Esophagus (tissue), 2 donors: ENCODE results near the gene MAP2K5. TPM values are rescaled to one million over a fixed set of nuclear protein-coding genes. Genes with fewer than 3 reads are reported as not detected.
"Not testable (repeated sequence)": the region's sequence is repeated elsewhere in the genome, so short reads cannot be mapped to it uniquely, and the experiment has no call there.

Source experiments
- H3K27ac ChIP-seq, 2 donors: one replicate each; pipeline ENCODE4 v1.5.1; 2013; ENCODE audit warnings: low read depth in 2 of 2, mild to moderate bottlenecking in 2 of 2, inconsistent platforms in 1 of 2, low read length in 1 of 2, moderate library complexity in 1 of 2
- H3K27me3 ChIP-seq, 2 donors: one replicate each; pipeline ENCODE4 v1.6.1; 2013; ENCODE audit warnings: low read length in 2 of 2, control low read depth in 1 of 2, mild to moderate bottlenecking in 1 of 2; ENCODE audit not compliant: insufficient read depth in 2 of 2, control insufficient read depth in 1 of 2
- H3K36me3 ChIP-seq, 2 donors: one replicate each; pipeline ENCODE4 v1.6.1; 2013; ENCODE audit warnings: low read length in 1 of 2; ENCODE audit not compliant: control insufficient read depth in 2 of 2, insufficient read depth in 2 of 2
- H3K4me1 ChIP-seq, 2 donors: one replicate each; pipeline ENCODE4 v1.6.1; 2013; ENCODE audit warnings: low read length in 1 of 2; ENCODE audit not compliant: control insufficient read depth in 2 of 2, insufficient read depth in 2 of 2
- H3K4me3 ChIP-seq, 2 donors: one replicate each; pipeline ENCODE4 v1.5.1; 2013; ENCODE audit warnings: low read length in 2 of 2, mild to moderate bottlenecking in 2 of 2, low read depth in 1 of 2, moderate library complexity in 1 of 2
- H3K9me3 ChIP-seq, 2 donors: one replicate each; pipeline ENCODE4 v1.6.1; 2013; ENCODE audit warnings: mild to moderate bottlenecking in 2 of 2, low read depth in 1 of 2, low read length in 1 of 2, moderate library complexity in 1 of 2; ENCODE audit not compliant: control insufficient read depth in 2 of 2, insufficient read depth in 1 of 2
- WGBS, 2 donors: extraction: QIAGEN DNeasy Blood & Tissue Kit; methylation state at CpG; one replicate each; pipeline ENCODE4 v1.1.7; 2013; 5-methylcytosine and 5-hydroxymethylcytosine counted together
- polyA plus RNA-seq, 2 donors: library from polyadenylated mRNA; stranded (reverse); fragments of 200-250 nt; gene quantifications; one replicate each; pipeline ENCODE4 v1.2.3, GENCODE V29; 2013
- donor health status: healthy with polysubstance abuse.
- donor health status: Bipolar disorder and iron deficiency.

MAP2K5 gene
- polyA plus RNA-seq, 2 donors: 3.2 to 5.0 TPM

- Histone ChIP-seq H3K27me3 (no peaks in the 10 kb centered on the region), H3K27ac (no peak overlapping the region), H3K4me3 (no peak overlapping the region), H3K4me1 (no peaks in the 10 kb centered on the region), H3K9me3 (no peaks in the 10 kb centered on the region), H3K36me3 (no peaks in the 10 kb centered on the region)
- 89 to 94% methylated on average over 2 of the region's 2 CpGs for WGBS, 2 donors
Observed at GRCh38 chr15:67660874-67661606, 118.5 kb downstream of the MAP2K5 start.

DNA sequence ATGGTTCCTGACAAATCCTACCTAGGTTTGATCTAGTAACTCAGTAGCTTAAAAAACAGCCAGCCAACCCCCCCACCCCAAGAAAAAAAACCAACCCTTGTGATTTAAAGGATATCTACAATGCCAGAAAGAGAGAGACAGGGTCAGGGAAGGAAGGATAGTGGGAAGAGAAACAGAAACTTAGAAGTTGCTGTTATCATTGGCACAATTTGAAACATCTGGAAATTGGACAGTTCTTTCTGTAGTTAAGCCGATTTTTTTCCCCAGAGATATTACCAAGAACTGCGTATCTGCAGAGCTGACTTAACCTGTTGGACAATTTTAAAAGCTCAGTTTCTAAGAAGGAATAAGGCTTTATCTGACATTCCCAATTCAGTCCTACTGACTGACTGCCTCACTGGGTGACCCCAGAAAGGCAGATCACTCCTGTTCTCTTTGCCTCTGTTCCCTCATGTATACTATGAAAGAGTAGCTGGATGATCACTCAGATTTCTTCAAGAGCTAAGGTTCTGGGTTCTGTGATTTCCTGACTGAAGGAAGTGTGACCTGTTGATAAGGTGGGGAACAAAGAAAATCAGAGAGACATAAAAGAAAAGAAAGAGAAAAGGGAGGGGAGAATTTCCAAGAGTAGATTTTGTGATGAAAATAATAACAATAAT lies 128.3 kb downstream of the MAP2K5 start:
- H3K36me3 ChIP-seq: no peaks in the 10 kb centered on the region
- no peaks in the 10 kb centered on the region for H3K4me1 ChIP-seq
- H3K9me3 ChIP-seq: no peaks in the 10 kb centered on the region
- 70 to 78% methylated on average over 2 of the region's 2 CpGs for WGBS, 2 donors
- no peak overlapping the region for H3K4me3 ChIP-seq
- H3K27ac ChIP-seq: no peak overlapping the region
- H3K27me3 ChIP-seq: no peaks in the 10 kb centered on the region

DNA sequence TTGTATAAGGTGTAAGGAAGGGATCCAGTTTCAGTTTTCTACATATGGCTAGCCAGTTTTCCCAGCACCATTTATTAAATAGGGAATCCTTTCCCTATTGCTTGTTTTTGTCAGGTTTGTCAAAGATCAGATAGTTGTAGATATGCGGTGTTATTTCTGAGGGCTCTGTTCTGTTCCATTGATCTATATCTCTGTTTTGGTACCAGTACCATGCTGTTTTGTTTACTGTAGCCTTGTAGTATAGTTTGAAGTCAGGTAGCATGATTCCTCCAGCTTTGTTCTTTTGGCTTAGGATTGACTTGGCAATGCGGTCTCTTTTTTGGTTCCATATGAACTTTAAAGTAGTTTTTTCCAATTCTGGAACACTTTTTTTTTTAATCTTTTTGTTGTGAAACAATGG lies 130.3 kb downstream of the MAP2K5 start:
- H3K4me3 ChIP-seq, H3K27me3 ChIP-seq, H3K4me1 ChIP-seq, H3K36me3 ChIP-seq, H3K27ac ChIP-seq, H3K9me3 ChIP-seq: not testable (repeated sequence)
- WGBS, 2 donors: 92 to 97% methylated on average over 1 of the region's 2 CpGs

DNA sequence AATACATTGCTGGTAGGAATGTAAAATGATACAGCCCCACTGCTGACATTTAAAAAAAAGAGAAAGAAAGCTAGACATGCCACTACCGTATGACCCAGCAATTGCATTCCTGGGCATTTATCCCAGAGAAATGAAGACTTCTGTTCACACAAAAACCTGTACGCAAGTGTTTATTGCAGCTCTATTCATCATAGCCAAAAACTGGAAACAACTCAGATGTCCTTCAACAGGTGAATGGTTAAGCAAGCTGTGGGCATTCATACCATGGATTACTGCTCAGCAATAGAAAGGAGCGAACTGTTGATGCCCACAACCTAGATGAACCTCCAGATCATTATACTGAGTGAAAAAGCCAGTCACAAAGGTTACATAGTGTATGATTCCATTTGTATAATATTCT lies 132.5 kb downstream of the MAP2K5 start:
- WGBS, 2 donors: 86 to 94% methylated on average over 3 of the region's 3 CpGs
- Histone ChIP-seq H3K9me3 (no peaks in the 10 kb centered on the region), H3K4me1 (no peaks in the 10 kb centered on the region), H3K27ac (no peak overlapping the region), H3K4me3 (no peak overlapping the region), H3K27me3 (no peaks in the 10 kb centered on the region), H3K36me3 (no peaks in the 10 kb centered on the region)

- no peak overlapping the region for H3K27ac ChIP-seq
Observed at GRCh38 chr15:67678089-67678488, 135.6 kb downstream of the MAP2K5 start.

DNA sequence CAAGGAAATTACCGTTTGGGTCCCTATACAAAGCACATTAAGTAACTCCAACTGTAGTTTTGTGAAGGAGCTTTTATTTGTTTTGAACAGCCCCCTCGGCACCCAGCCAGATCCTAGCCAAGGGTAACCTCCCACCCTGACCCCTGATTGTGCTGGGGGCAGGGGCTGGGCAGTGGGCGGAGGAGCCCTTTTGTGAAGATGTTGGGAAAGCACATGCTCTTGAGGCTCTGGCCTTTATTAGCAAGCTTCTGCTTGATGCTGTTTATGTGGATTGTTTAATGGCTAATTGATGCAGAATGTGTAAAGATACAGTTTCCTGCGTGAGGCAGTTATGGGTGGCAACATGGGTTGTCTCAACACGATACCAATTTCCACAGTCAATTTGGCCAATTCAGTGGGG lies 136.5 kb downstream of the MAP2K5 start:
- peaks cover 2 to 3% of the 10 kb centered on the region in 2 donors for H3K9me3 ChIP-seq
- WGBS, 2 donors: 90 to 94% methylated on average over 5 of the region's 5 CpGs
- H3K4me1 ChIP-seq: no peaks in the 10 kb centered on the region
- H3K4me3 ChIP-seq: no peak overlapping the region
- no peaks in the 10 kb centered on the region for H3K27me3 ChIP-seq
- no peaks in the 10 kb centered on the region for H3K36me3 ChIP-seq
- no peak overlapping the region for H3K27ac ChIP-seq

More at GRCh38 chr15:67678089-67678488, 135.6 kb downstream of the MAP2K5 start:
- 95 to 98% methylated on average over 2 of the region's 2 CpGs for WGBS, 2 donors
- Histone ChIP-seq H3K4me3 (no peak overlapping the region), H3K4me1 (no peaks in the 10 kb centered on the region), H3K36me3 (no peaks in the 10 kb centered on the region), H3K9me3 (peaks cover 0 to 2% of the 10 kb centered on the region in 2 donors), H3K27me3 (no peaks in the 10 kb centered on the region)

DNA sequence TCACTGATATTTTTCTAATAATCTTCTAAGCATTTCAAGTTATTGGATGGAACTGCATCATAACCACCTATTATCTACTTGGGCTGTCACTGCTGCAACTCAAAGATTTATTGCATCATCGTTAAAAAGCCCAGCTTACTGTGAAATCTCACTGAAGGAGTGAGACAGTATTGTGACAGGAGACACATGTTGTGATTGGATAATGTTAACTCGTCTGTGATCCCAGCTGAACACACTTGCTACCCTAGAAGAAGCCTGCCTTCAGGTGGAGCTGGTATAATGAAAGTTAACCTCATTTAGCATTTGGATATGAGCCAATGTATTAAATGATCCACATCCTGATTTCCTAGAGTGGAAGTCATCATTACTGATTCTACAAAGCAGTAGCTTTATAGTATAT lies 138.1 kb downstream of the MAP2K5 start:
- H3K27ac ChIP-seq: no peak overlapping the region

GRCh38 chr15:67685008-67685599 lies 142.6 kb downstream of the MAP2K5 start:
- Histone ChIP-seq H3K27me3 (no peaks in the 10 kb centered on the region), H3K36me3 (no peaks in the 10 kb centered on the region), H3K27ac (no peak overlapping the region), H3K4me3 (no peak overlapping the region), H3K9me3 (peaks cover 2 to 3% of the 10 kb centered on the region in 2 donors), H3K4me1 (no peaks in the 10 kb centered on the region)
- 86 to 88% methylated on average over 3 of the region's 3 CpGs for WGBS, 2 donors

More for the DNA sequence above, 138.1 kb downstream of the MAP2K5 start:
- WGBS, 2 donors: 61 to 64% methylated on average over 2 of the region's 2 CpGs
- H3K36me3 ChIP-seq: no peaks in the 10 kb centered on the region
- H3K9me3 ChIP-seq: peaks cover 2 to 3% of the 10 kb centered on the region in 2 donors
- H3K4me1 ChIP-seq: no peaks in the 10 kb centered on the region
- no peak overlapping the region for H3K4me3 ChIP-seq
- H3K27me3 ChIP-seq: no peaks in the 10 kb centered on the region

- H3K4me1 ChIP-seq: no peaks in the 10 kb centered on the region
- no peak overlapping the region for H3K4me3 ChIP-seq
- no peaks in the 10 kb centered on the region for H3K36me3 ChIP-seq
- no peak overlapping the region for H3K27ac ChIP-seq
- no peaks in the 10 kb centered on the region for H3K27me3 ChIP-seq
- WGBS, 2 donors: 91 to 95% methylated on average over 2 of the region's 2 CpGs
- peaks cover 2 to 3% of the 10 kb centered on the region in 2 donors for H3K9me3 ChIP-seq
Observed at GRCh38 chr15:67685716-67686115, 143.2 kb downstream of the MAP2K5 start.
